SHP77 (cell line): ENCODE measurements around the gene RACGAP1.
A peak's percentile ranks its signal among the peaks of the same experiment; 100 is the strongest.

ENCODE experiments used
- DNase-seq, 2 experiments: peaks; one replicate each; lab custom pipeline; 2025; lab: John Stamatoyannopoulos, UW

RACGAP1 gene

GRCh38 chr12:50056639-50056976 is 31.3 kb upstream of the RACGAP1 start:
- DNase-seq, result no peak

- peak; percentile 29 to 43 for DNase-seq
These were observed 30.7 kb upstream of the RACGAP1 start for GRCh38 chr12:50055831-50056638.

- no peak for DNase-seq
These were observed 28.3 kb upstream of the RACGAP1 start for GRCh38 chr12:50053583-50053982.

GRCh38 chr12:50052964-50053363 is 27.7 kb upstream of the RACGAP1 start:
- no peak for DNase-seq

- DNase-seq, result no peak
These were observed 27.2 kb upstream of the RACGAP1 start for GRCh38 chr12:50052544-50052943.

GRCh38 chr12:50051101-50051806 is 26.0 kb upstream of the RACGAP1 start:
- DNase-seq, result no peak

- no peak for DNase-seq
These were observed 25.3 kb upstream of the RACGAP1 start for GRCh38 chr12:50050410-50051098.

- DNase-seq, result no peak
These were observed 24.8 kb upstream of the RACGAP1 start for GRCh38 chr12:50050119-50050385.

GRCh38 chr12:50049254-50050118 is 24.2 kb upstream of the RACGAP1 start:
- DNase-seq, result no peak

GRCh38 chr12:50047693-50048250 is 22.5 kb upstream of the RACGAP1 start:
- no peak for DNase-seq

GRCh38 chr12:50043854-50044253 is 18.6 kb upstream of the RACGAP1 start:
- DNase-seq, result no peak

GRCh38 chr12:50043308-50043707 is 18.0 kb upstream of the RACGAP1 start:
- no peak for DNase-seq

GRCh38 chr12:50042693-50043092 is 17.4 kb upstream of the RACGAP1 start:
- no peak for DNase-seq

- DNase-seq, result no peak
These were observed 16.7 kb upstream of the RACGAP1 start for GRCh38 chr12:50041962-50042361.

GRCh38 chr12:50041062-50041860 is 16.0 kb upstream of the RACGAP1 start:
- no peak for DNase-seq

- DNase-seq, result no peak
These were observed 15.4 kb upstream of the RACGAP1 start for GRCh38 chr12:50040657-50041056.

GRCh38 chr12:50039151-50039835 is 14.0 kb upstream of the RACGAP1 start:
- peak; percentile 50 to 78 for DNase-seq

- no peak for DNase-seq
These were observed 13.0 kb upstream of the RACGAP1 start for GRCh38 chr12:50038336-50038735.

- no peak for DNase-seq
These were observed 7.7 kb upstream of the RACGAP1 start for GRCh38 chr12:50032854-50033581.

- no peak for DNase-seq
These were observed 7.2 kb upstream of the RACGAP1 start for GRCh38 chr12:50032515-50032853.
